Liver (tissue), 9 donors: ENCODE results near the gene PNKD. TPM values are rescaled to one million over a fixed set of nuclear protein-coding genes. Genes with fewer than 3 reads are reported as not detected.

ENCODE experiments used
- DNase-seq: peaks from one replicate; pipeline ENCODE4 v3.0.0-alpha.2; 2017; ENCODE audit warnings: low spot score
- H3K27ac ChIP-seq, 2 donors: one replicate each; pipeline ENCODE4 v1.7.0; 2013; ENCODE audit warnings: inconsistent platforms in 2 of 2, low read length in 2 of 2, control low read depth in 1 of 2, low read depth in 1 of 2, mild to moderate bottlenecking in 1 of 2
- H3K27me3 ChIP-seq, 4 donors: one replicate each; pipeline versions ENCODE4 v1.6.1 to v1.7.0; 2013; ENCODE audit warnings: low read length in 3 of 4, inconsistent platforms in 1 of 4, mild to moderate bottlenecking in 1 of 4, moderate library complexity in 1 of 4; ENCODE audit not compliant: control insufficient read depth in 4 of 4, insufficient read depth in 4 of 4
- H3K36me3 ChIP-seq, 4 donors: one replicate each; pipeline versions ENCODE4 v1.6.1 to v1.7.0; 2013; ENCODE audit warnings: low read length in 3 of 4, mild to moderate bottlenecking in 3 of 4, low read depth in 1 of 4, moderate library complexity in 1 of 4; ENCODE audit not compliant: control insufficient read depth in 4 of 4, insufficient read depth in 3 of 4
- H3K4me1 ChIP-seq, 4 donors: one replicate each; pipeline versions ENCODE4 v1.6.1 to v1.7.0; 2013; ENCODE audit warnings: low read length in 3 of 4, mild to moderate bottlenecking in 3 of 4, moderate library complexity in 1 of 4; ENCODE audit not compliant: control insufficient read depth in 4 of 4, insufficient read depth in 4 of 4
- H3K4me3 ChIP-seq, 3 donors: one replicate each; pipeline versions ENCODE4 v1.6.1 to v1.7.0; 2013; ENCODE audit warnings: low read length in 3 of 3, control low read depth in 1 of 3, low read depth in 1 of 3, mild to moderate bottlenecking in 1 of 3
- H3K9ac ChIP-seq, 2 donors: one replicate each; pipeline ENCODE4 v1.7.0; 2013; ENCODE audit warnings: low read length in 2 of 2, mild to moderate bottlenecking in 2 of 2, moderate library complexity in 2 of 2, control low read depth in 1 of 2, low read depth in 1 of 2
- H3K9me3 ChIP-seq, 4 donors: one replicate each; pipeline versions ENCODE4 v1.6.1 to v1.7.0; 2013; ENCODE audit warnings: low read length in 3 of 4; ENCODE audit not compliant: control insufficient read depth in 4 of 4
- ATF3 ChIP-seq: IDR thresholded peaks from 2 replicates; pipeline ENCODE4 v1.6.1; 2016; ENCODE audit warnings: antibody characterized with exemption
- CTCF ChIP-seq: fragments of 150-350 bp; IDR thresholded peaks from 2 replicates; pipeline ENCODE4 v1.5.1; 2017; ENCODE audit warnings: improper control_type of control experiment, low read depth, low read length; ENCODE audit not compliant: missing input control
- EGR1 ChIP-seq, 2 donors: IDR thresholded peaks; 2 replicates each; pipeline ENCODE4 v1.6.1; 2016 to 2018; ENCODE audit warnings: antibody characterized with exemption in 2 of 2, low read depth in 2 of 2
- FOXA1 ChIP-seq: IDR thresholded peaks from 2 replicates; pipeline ENCODE4 v1.6.1; 2016; ENCODE audit warnings: antibody characterized with exemption
- FOXA2 ChIP-seq: IDR thresholded peaks from 2 replicates; pipeline ENCODE4 v1.6.1; 2016; ENCODE audit warnings: antibody characterized with exemption
- GABPA ChIP-seq, 2 donors: IDR thresholded peaks in 1 of 2; conservative IDR thresholded peaks in 1 of 2; 2 replicates each; pipeline ENCODE4 v1.6.1; 2016; ENCODE audit warnings: antibody characterized with exemption in 2 of 2, mild to moderate bottlenecking in 1 of 2, moderate library complexity in 1 of 2
- MAX ChIP-seq: IDR thresholded peaks from 2 replicates; pipeline ENCODE4 v1.6.1; 2016; ENCODE audit warnings: antibody characterized with exemption
- NR2F2 ChIP-seq: IDR thresholded peaks from 2 replicates; pipeline ENCODE4 v1.6.1; 2016; ENCODE audit warnings: antibody characterized with exemption
- REST ChIP-seq: IDR thresholded peaks from 2 replicates; pipeline ENCODE4 v1.6.1; 2016; ENCODE audit warnings: antibody characterized with exemption, mild to moderate bottlenecking
- RXRA ChIP-seq, 2 donors: IDR thresholded peaks; 2 replicates each; pipeline ENCODE4 v1.6.1; 2017 to 2018; ENCODE audit warnings: antibody characterized with exemption in 2 of 2, mild to moderate bottlenecking in 1 of 2
- SP1 ChIP-seq: IDR thresholded peaks from 2 replicates; pipeline ENCODE4 v1.6.1; 2018; ENCODE audit warnings: antibody characterized with exemption, mild to moderate bottlenecking
- WGBS: extraction: QIAGEN DNeasy Blood & Tissue Kit; methylation state at CpG from one replicate; pipeline ENCODE4 v1.1.7; 2013; 5-methylcytosine and 5-hydroxymethylcytosine counted together
- polyA plus RNA-seq, 2 donors: library from polyadenylated mRNA; stranded (reverse) in 1 of 2; unstranded in 1 of 2; fragments of 200-250 nt in 1 of 2; fragments of >200 nt in 1 of 2; fragmentation: Nextera tagmentation in 1 of 2; extraction: Ambion mirVana in 1 of 2; gene quantifications; one replicate each; pipeline versions ENCODE4 v1.2.1 to v1.2.3, GENCODE V29; 2013 to 2015
- total RNA-seq, 2 donors: library from RNA; depleted of rRNA; stranded (reverse); fragments of >200 nt; gene quantifications; one replicate each; pipeline ENCODE4 v1.2.3, GENCODE V29; 2014
- donor health status: healthy.
- donor health status: healthy.
- donor health status: healthy.
- donor health status: healthy.
- donor health status: healthy.

PNKD gene
- total and polyA plus RNA-seq, 4 donors: 28.5 to 161 (median 94.9) TPM

- peaks cover 0 to 20% (median 12%) of the 10 kb centered on the region in 4 donors for H3K4me1 ChIP-seq
- no peaks in the 10 kb centered on the region for H3K9me3 ChIP-seq
- no peak overlapping the region for H3K27ac ChIP-seq
- no peak overlapping the region for H3K4me3 ChIP-seq
- H3K36me3 ChIP-seq: peaks cover 28 to 66% (median 60%) of the 10 kb centered on the region in 4 donors
- H3K9ac ChIP-seq: no peak overlapping the region
- H3K27me3 ChIP-seq: no peaks in the 10 kb centered on the region
- WGBS: 89% methylated on average over 12 of the region's 12 CpGs
- no peak for DNase-seq
- TF ChIP-seq NR2F2 (no peak), CTCF (no peak)
Measured at GRCh38 chr2:218276986-218277755, 6.9 kb downstream of the PNKD start.

GRCh38 chr2:218277921-218278320 is 7.6 kb downstream of the PNKD start:
- H3K9ac ChIP-seq: no peak overlapping the region
- WGBS: 90% methylated on average over 7 of the region's 7 CpGs

More at GRCh38 chr2:218277921-218278320, 7.6 kb downstream of the PNKD start:
- Histone ChIP-seq H3K9me3 (no peaks in the 10 kb centered on the region), H3K27me3 (no peaks in the 10 kb centered on the region), H3K4me1 (peaks cover 0 to 20% (median 13%) of the 10 kb centered on the region in 4 donors), H3K4me3 (no peak overlapping the region), H3K27ac (no peak overlapping the region), H3K36me3 (peaks cover 28 to 66% (median 60%) of the 10 kb centered on the region in 4 donors)
- no peak for DNase-seq
- TF ChIP-seq FOXA1 (no peak), REST (no peak), FOXA2 (no peak), EGR1 (IDR thresholded peaks at IDR 0.05; ENCODE audit: low read depth in 2 of 2) (no peak), MAX (no peak), ATF3 (no peak), RXRA (IDR thresholded peaks at IDR 0.05) (no peak), SP1 (no peak), GABPA (IDR thresholded peaks at IDR 0.05 in 1 of 2, conservative IDR thresholded peaks at IDR 0.05 in 1 of 2) (no peak)
